Right cardiac atrium (tissue), 5 donors: ENCODE measurements around the gene NAA11. TPM values are rescaled to one million over a fixed set of nuclear protein-coding genes. Genes with fewer than 3 reads are reported as not detected.

Experiments used
- ATAC-seq, 2 donors: fragments of 200-7000 bp; cut with Tn5 transposase; one replicate each; pipeline versions ENCODE4 v1.8.0 to v1.9.1; 2020; ENCODE audit warnings: moderate library complexity in 2 of 2, mild to moderate bottlenecking in 1 of 2
- DNase-seq, 3 donors: peaks; one replicate each; pipeline ENCODE4 v3.0.0-alpha.2; 2020
- H3K27ac ChIP-seq: one replicate; pipeline ENCODE4 v1.5.1; 2013; ENCODE audit warnings: mild to moderate bottlenecking, low read length, control low read depth, moderate library complexity
- H3K27me3 ChIP-seq: one replicate; pipeline ENCODE4 v1.6.1; 2013; ENCODE audit not compliant: control insufficient read depth, insufficient read depth
- H3K4me1 ChIP-seq: one replicate; pipeline ENCODE4 v1.6.1; 2013; ENCODE audit warnings: low read length; ENCODE audit not compliant: control insufficient read depth, insufficient read depth
- H3K4me3 ChIP-seq: one replicate; pipeline ENCODE4 v1.5.1; 2013; ENCODE audit warnings: low read length, control low read depth
- H3K9me3 ChIP-seq: one replicate; pipeline ENCODE4 v1.6.1; 2013; ENCODE audit warnings: low read length; ENCODE audit not compliant: control insufficient read depth
- WGBS: extraction: QIAGEN DNeasy Blood & Tissue Kit; methylation state at CpG from one replicate; pipeline ENCODE4 v1.1.7; 2013; 5-methylcytosine and 5-hydroxymethylcytosine counted together
- intact Hi-C, 4 donors: fragments of 100-400 bp; cut with DNase I; formaldehyde crosslinking; loops; one replicate each; pipeline versions ENCODE4 v1.11.0 to v1.14.0; 2022 to 2023
- long read RNA-seq, 4 donors: library from polyadenylated mRNA; unstranded; transcript quantifications; one replicate each; pipeline ENCODE4 v2.0.0, GENCODE V29; 2020 to 2021
- polyA plus RNA-seq: library from polyadenylated mRNA; stranded (reverse); fragments of 200-250 nt; gene quantifications from one replicate; pipeline ENCODE4 v1.2.3, GENCODE V29; 2013
- total RNA-seq, 4 donors: library from RNA; stranded (reverse); fragmentation: NEBNext Ultra II Directional; extraction: Animal tissue kit (Norgen Biotek cat#: 25700); gene quantifications; one replicate each; pipeline ENCODE4 v1.2.1, GENCODE V29; 2021
- donor health status: healthy with polysubstance abuse.
- donor health status: DM: no; HTN: yes; CAD: no.
- donor health status: DM: no; HTN: no; CAD: no.
- donor health status: DM: no; HTN: yes; CAD: no; lungs with severe emphysema.
- donor health status: DM: yes; HTN: yes; CAD: no.

Gene NAA11
- total RNA-seq (not detected), polyA plus RNA-seq (not detected)
- long read RNA-seq, donor 1, partial matches to known transcripts, result 0 of 1 reads
- long read RNA-seq, donor 1, other reads (novel, unspliced or antisense), result 1 of 1 reads
- long read RNA-seq, donor 2, result 0 reads
- long read RNA-seq, donor 3, partial matches to known transcripts, result 0 of 1 reads
- long read RNA-seq, donor 3, other reads (novel, unspliced or antisense), result 1 of 1 reads
- long read RNA-seq, donor 4, result 0 reads

GRCh38 chr4:79325864-79326328 is at the start of gene NAA11:
TSS of gene NAA11 (minus strand) at chr4:79326061. CDS start at chr4:79325877, 184 bp downstream.
- H3K4me1 ChIP-seq, result no peaks in the 10 kb centered on the region
- WGBS, result 96% methylated on average over 19 of the region's 19 CpGs
- no peak within 1 kb of the TSS for H3K4me3 ChIP-seq
- no peaks in the 10 kb centered on the region for H3K27me3 ChIP-seq
- DNase-seq, result no peak
- H3K27ac ChIP-seq, result no peak within 1 kb of the TSS
- no peaks in the 10 kb centered on the region for H3K9me3 ChIP-seq
- intact Hi-C loops, result no loop called here
- ATAC-seq, result no peak

DNA sequence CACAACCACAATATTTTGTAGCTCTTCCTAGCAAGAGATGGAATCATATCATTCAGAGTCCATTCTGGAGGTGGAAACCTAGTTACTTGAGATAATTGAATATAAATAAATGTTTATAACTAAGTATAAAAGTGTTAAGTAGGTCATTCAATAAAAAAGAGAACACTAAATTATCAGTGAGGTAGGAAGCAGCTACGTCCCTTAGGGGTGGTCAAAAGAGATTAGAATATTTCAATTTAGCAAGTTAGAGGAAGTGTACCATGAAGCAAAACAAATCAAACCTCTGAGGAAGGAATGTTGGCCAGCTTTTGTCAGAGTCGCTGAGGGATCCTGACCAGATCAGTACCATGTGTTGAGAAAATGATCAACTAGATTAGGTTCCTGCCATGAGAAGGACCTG is 44.2 kb upstream of the NAA11 start:
- ATAC-seq, result no peak
- Histone ChIP-seq H3K27ac (no peak overlapping the region), H3K4me1 (no peaks in the 10 kb centered on the region), H3K9me3 (no peaks in the 10 kb centered on the region), H3K27me3 (no peaks in the 10 kb centered on the region), H3K4me3 (no peak overlapping the region)
- DNase-seq, result no peak
- intact Hi-C loops, result no loop called here
- 44% methylated on average over 2 of the region's 2 CpGs for WGBS

DNA sequence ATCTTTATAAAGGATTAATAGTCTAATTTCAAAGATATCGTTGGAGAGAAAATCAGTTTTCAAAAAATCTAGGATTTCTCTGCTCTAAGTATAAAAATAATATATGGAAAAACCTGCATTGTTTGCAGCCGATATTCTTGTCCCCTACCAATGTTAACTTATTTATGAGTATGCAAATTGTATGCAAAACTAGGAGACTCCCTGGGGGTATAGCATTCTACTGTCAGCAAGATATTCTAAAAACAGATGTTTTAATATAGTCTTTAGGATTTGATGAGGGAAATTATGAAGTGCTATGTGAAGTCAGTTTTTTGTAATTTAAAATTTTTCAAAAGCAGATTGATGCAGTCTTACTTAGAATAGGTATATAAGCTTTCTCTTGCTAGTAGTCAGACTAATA is 41.2 kb upstream of the NAA11 start:
- no peak overlapping the region for H3K4me3 ChIP-seq
- DNase-seq (no peak), ATAC-seq (no peak)
- 88% methylated on average over 2 of the region's 2 CpGs for WGBS
- H3K9me3 ChIP-seq, result no peaks in the 10 kb centered on the region
- intact Hi-C loops, result no loop called here
- H3K27me3 ChIP-seq, result no peaks in the 10 kb centered on the region
- no peak overlapping the region for H3K27ac ChIP-seq
- H3K4me1 ChIP-seq, result no peaks in the 10 kb centered on the region

- Histone ChIP-seq H3K27me3 (no peaks in the 10 kb centered on the region), H3K4me3 (no peak overlapping the region), H3K9me3 (no peaks in the 10 kb centered on the region), H3K4me1 (no peaks in the 10 kb centered on the region), H3K27ac (no peak overlapping the region)
- intact Hi-C loops, result no loop called here
- no peak for DNase-seq
- no peak for ATAC-seq
These were observed 40.6 kb upstream of the NAA11 start for GRCh38 chr4:79366422-79366821.

DNA sequence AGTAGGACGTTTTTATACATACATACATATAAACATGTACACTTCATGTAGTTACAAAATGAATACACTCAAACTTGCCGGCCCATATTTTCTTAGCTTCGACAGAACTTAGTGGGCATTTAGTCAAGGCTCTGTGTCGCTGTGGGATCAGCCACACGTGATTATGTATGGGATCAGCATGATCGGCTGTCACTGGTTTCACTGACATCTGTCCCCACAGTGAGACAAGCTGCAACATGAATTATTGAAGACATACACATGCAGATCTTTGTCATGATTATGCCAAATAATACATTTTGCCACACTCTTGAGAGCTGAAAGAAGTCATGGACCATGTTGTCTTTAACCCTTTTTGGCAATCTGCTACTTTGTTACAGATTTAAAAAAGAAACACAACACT is 38.2 kb upstream of the NAA11 start:
- DNase-seq (no peak), ATAC-seq (no peak)
- intact Hi-C loops, result no loop called here
- no peak overlapping the region for H3K4me3 ChIP-seq
- H3K27me3 ChIP-seq, result no peaks in the 10 kb centered on the region
- H3K9me3 ChIP-seq, result no peaks in the 10 kb centered on the region
- 84% methylated on average over 6 of the region's 6 CpGs for WGBS
- H3K27ac ChIP-seq, result no peak overlapping the region
- H3K4me1 ChIP-seq, result no peaks in the 10 kb centered on the region

- WGBS, result 89% methylated on average over 4 of the region's 4 CpGs
- Histone ChIP-seq H3K4me3 (no peak overlapping the region), H3K4me1 (no peaks in the 10 kb centered on the region), H3K27ac (no peak overlapping the region), H3K27me3 (no peaks in the 10 kb centered on the region), H3K9me3 (no peaks in the 10 kb centered on the region)
- DNase-seq (no peak), ATAC-seq (no peak)
- intact Hi-C loops, result no loop called here
These were observed 36.8 kb upstream of the NAA11 start for GRCh38 chr4:79362626-79363025.

- no peaks in the 10 kb centered on the region for H3K27me3 ChIP-seq
- H3K4me3 ChIP-seq, result no peak overlapping the region
- intact Hi-C loops, result no loop called here
- H3K4me1 ChIP-seq, result no peaks in the 10 kb centered on the region
- no peak for ATAC-seq
- no peaks in the 10 kb centered on the region for H3K9me3 ChIP-seq
- no peak for DNase-seq
- no peak overlapping the region for H3K27ac ChIP-seq
These were observed 34.1 kb upstream of the NAA11 start for GRCh38 chr4:79360006-79360405.

GRCh38 chr4:79358438-79358837 is 32.6 kb upstream of the NAA11 start:
- Histone ChIP-seq H3K27ac (no peak overlapping the region), H3K27me3 (no peaks in the 10 kb centered on the region), H3K4me3 (no peak overlapping the region), H3K4me1 (no peaks in the 10 kb centered on the region), H3K9me3 (no peaks in the 10 kb centered on the region)
- WGBS, result 83% methylated on average over 1 of the region's 1 CpG
- intact Hi-C loops, result no loop called here
- ATAC-seq (no peak), DNase-seq (no peak)

- H3K27ac ChIP-seq, result no peak overlapping the region
- no peak overlapping the region for H3K4me3 ChIP-seq
- 73% methylated on average over 8 of the region's 8 CpGs for WGBS
- no peaks in the 10 kb centered on the region for H3K9me3 ChIP-seq
- intact Hi-C loops, result no loop called here
- no peaks in the 10 kb centered on the region for H3K4me1 ChIP-seq
- no peak for ATAC-seq
- no peaks in the 10 kb centered on the region for H3K27me3 ChIP-seq
- no peak for DNase-seq
These were observed 31.5 kb upstream of the NAA11 start for GRCh38 chr4:79357365-79357764.

DNA sequence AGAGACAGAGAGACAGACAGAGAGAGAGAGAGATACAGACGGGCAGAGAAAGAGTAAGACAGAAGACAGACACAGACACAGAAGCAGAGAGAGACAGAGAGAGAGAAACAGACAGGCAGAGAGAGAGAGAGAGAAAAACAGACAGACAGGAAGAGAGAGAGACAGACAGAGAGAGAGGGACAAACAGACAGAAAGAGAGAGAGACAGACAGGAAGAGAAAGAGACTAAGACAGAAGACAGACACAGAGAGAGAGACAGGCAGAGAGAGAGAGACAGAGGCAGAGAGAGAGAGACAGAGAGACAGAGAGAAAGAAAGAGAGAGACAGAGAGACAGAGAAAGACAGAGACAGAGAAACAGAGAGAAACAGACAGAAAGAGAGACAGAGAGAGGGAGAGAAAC is 27.2 kb upstream of the NAA11 start:
- Histone ChIP-seq H3K9me3 (no peaks in the 10 kb centered on the region), H3K4me3 (no peak overlapping the region), H3K27me3 (no peaks in the 10 kb centered on the region), H3K4me1 (no peaks in the 10 kb centered on the region), H3K27ac (no peak overlapping the region)
- intact Hi-C loops, result no loop called here
- ATAC-seq (no peak), DNase-seq (no peak)
- 82% methylated on average over 1 of the region's 1 CpG for WGBS

GRCh38 chr4:79348405-79348804 is 22.5 kb upstream of the NAA11 start:
- Histone ChIP-seq H3K9me3 (no peaks in the 10 kb centered on the region), H3K27ac (no peak overlapping the region), H3K4me3 (no peak overlapping the region), H3K4me1 (no peaks in the 10 kb centered on the region), H3K27me3 (no peaks in the 10 kb centered on the region)
- intact Hi-C loops, result no loop called here
- ATAC-seq (no peak), DNase-seq (no peak)
- WGBS, result 92% methylated on average over 2 of the region's 2 CpGs
